Hematopoietic multipotent progenitor cell treated with erythropoietin and hydrocortisone succinate and interleukin-3 and kit ligand, for 4 days (in vitro differentiated cells): ENCODE measurements around the gene CLEC10A.
"Not testable (repeated sequence)": the region's sequence is repeated elsewhere in the genome, so short reads cannot be mapped to it uniquely, and the experiment has no call there.

ENCODE experiments used
- DNase-seq: peaks from one replicate; pipeline ENCODE4 v3.0.0-alpha.2; 2015

The CLEC10A gene

DNA sequence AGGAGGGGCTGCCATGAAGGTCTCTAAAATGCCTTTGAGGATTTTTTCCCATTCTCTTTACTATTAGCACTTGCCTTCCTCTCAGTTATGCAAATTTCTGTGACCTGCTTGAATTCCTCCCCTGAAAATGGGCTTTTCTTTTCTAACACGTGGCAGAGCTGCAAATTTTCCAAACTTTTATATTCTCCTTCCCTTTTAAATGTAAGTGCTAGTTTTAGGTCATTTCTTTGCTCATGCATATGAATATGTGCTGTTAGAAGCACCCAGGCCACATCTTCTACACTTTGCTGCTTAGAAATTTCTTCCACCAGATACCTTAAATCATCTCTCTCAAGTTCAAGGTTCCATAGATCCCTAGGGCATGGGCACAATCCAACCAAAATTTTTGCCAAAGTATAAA, 11.8 kb downstream of the CLEC10A start:
- no peak for DNase-seq

DNA sequence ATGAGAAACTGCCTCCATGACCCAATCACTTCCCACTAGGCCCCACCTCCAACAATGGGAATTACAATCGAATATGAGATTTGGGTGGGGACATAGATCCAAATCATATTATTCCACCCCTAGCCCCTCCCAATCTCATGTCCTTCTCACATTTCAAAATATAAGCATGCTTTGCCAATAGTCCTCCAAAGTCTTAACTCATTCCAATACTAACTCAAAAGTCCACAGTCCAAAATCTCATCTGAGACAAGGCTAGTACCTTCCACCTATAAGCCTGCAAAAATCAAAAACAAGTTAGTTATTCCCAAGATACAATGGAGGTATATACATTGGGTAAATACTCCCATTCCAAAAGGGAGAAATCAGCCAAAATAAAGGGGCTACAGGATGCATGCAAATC, 12.9 kb downstream of the CLEC10A start:
- no peak for DNase-seq

DNA sequence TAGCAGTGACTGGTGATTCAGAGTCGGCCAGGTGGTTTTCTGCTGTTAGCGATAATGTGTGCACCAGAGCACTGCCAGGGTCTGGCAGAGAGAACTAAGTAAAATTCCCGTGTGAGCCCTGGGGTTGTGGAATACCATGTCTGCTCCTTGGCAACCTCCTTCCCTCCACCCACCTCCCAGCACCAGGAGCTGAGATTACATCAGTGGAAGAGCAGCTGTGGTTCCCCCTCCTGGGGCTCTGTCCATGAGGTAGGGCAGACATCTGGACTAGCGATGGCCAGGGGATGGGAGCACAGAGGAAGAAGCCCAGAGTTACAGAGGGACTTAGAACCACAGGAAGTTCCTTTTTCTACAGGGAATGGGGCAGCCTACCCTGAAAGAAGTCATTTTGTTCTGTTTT, 15.8 kb downstream of the CLEC10A start:
- DNase-seq: no peak

DNA sequence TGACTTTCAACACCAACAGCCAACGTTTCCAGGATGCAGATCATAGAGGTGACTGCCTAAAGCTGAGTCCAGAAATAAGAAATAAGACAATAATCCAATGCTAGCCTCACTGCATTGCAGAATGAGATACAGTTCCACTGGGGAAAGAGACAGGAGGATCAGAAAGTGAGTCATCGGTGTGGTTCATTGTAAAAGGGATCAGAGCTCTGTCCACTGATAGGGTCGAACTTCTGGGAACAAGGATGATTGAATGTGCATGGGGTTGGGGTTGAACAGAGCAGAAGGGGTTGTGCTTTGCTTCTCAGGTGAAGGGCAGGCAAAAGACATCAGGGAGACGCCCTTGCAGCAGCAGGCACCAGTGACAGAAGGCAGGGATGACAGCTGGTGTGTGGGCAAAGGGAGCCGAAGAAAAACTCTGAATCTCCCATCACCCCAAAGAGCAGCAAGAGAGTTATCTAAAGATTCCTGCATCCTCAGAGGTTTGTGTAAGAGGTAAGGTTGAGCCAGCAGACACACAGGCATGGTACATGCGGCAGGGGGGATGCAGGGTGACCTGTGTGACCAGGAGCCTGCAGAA, 16.4 kb downstream of the CLEC10A start:
- DNase-seq: no peak

DNA sequence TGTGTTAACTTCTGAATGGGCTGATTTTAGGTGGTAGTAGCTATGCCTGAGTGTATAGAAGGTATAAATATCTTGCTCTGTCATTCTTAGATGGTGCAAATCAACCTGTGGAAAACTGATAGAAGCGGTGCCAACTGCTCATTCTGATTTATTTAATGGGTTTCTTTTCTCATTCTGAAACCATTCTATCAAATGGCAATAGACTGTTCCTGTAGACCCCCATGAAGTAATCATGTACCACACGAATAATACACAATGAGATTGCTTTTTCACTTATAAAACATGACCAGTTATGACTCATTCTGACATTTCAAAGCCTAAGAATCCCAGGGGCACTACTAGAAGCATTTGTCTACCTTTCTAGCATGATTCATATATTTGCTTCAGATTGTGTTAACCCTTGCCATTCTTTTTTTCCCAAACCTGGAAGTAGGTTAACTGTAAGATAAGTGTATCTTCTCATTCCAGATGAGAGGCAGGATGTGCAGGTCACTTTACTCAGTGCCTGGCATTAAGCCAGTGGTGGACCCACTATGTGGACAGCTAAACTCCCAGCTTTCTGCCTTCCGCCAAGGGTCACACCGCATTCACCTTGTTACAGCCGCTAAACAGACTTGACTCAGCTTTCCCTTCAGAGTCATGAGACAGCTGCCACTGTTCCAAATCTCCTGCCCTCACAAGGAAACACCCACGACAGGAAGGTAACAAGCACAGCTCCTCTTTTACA, 19.7 kb downstream of the CLEC10A start:
- peak; percentile 18 for DNase-seq

DNA sequence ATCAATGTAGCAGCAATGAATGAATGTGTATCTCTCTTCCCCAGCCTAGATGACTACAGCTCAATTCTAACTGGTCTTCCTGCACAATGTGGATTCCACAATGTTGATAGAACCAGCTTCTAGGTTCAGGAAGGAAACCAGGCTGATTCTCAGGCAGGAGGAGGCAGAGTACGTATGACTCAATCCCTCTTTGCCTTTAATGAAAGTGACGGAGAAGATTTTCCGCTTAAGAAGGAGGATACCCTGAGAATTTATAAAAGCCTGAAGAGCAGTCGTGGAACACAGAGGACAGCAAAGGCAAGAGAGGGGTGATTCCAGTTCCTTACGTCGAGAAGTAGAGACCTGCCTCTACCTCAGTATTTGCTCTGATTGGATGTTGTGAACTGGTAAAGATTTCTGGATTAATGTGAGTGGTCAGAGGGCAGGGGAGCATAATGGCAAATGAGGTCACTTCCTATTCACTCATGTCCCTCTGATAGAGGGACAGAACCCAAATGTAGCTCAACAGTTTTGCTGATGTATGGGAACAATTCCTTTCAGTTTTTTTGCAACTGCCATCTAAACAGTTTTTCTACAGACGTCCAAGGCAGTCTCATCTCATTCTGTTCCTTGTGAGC, 21.1 kb downstream of the CLEC10A start:
- DNase-seq: no peak

DNA sequence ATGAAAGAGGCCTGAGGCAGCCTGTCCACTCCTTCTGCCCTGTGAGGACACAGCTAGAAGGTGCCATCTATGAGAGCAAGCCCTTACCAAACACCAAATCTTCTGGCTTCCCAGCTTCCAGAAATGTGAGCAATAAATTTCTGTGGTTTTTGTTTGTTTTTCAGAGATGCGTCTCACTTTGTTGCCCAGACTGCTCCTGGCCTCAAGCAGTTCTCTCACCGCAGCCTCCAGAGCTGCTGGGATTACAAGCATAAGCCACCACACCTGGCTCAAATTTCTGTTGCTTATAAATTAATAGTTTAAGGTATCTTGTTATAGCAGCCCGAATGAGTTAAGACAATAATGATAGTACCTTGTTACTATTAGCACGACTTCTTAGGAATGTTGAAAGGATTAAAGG, 23.7 kb downstream of the CLEC10A start:
- no peak for DNase-seq

DNA sequence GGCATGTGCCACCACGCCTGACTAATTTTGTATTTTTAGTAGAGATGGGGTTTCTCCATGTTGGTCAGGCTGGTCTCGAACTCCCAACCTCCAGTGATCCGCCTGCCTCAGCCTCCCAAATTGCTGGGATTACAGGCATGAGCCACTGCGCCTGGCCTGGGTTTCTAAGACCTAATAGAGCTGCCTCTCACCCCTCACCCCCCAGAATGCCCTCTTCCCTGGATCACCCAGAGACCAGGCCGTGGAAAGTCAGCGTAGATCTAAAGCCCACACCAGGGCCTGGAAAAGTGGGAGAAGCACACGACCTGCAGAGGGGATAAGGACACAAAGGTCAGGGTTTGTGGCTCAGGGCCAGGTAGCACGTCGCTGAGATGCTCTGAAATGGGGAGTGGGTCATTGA, 29.5 kb downstream of the CLEC10A start:
- DNase-seq: not testable (repeated sequence)

DNA sequence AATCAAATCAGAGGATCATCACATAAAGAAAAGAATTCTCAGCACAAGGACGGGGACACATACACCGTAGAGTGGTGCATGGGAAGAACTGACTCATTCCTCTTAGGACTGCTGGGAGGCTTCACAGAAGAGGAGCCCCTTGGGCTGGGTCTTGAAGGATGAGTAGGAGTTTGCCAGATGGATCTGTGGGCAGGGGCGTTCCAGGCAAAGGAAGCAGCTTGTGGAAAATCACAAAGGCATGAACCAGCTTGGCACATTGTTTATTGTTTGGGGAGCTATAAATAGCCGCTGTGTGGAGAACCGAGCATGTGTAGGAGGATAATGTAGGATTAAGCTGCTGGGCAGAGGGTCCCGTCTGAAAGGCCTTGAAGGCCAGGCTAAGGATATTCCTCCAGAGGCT, 31.1 kb downstream of the CLEC10A start:
- no peak for DNase-seq

DNA sequence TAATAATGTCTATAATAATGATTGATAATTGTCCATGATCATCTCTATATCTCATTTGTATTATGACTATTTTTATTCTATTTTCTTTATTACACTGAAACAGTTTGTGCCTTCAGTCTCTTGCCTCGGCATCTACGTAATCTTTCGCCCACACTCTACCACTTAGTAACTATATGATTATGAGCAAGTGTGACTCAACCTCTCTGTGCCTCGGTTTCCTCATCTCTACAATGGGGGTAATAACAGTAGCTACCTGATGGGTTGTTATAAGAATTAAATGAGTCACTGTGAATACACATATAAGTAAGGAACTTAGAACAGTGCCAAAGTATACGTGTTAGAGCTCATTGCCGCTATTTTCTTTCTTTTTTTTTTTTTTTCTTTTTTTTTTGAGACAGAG, 32.5 kb downstream of the CLEC10A start:
- DNase-seq: no peak

DNA sequence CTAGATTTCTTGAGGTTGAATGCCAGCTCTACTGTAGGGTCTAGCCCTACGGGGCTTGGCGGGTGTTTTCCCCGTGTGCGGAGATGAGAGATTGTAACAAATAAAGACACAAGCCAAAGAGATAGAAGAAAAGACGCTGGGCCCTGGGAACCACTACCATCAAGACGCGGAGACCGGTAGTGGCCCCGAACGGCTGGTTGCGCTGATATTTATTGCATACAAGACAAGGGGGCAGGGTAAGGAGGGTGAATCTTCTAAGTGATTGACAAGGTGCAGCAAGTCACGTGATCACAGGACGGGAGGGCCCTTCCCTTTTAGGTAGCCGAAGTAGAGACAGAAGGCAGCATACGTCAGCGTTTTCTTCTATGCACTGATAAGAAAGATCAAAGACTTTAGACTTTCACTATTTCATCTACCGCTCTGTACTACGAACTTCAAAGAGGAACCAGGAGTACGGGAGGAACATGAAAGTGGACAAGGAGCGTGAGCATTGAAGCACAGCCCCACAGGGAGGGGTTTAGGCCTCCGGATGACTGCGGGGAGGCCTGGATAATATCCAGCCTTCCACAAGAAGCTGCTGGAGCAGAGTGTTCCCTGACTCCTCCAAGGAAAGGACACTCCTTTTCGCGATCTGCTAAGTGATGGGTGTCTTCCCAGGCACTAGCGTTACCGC, 33.2 kb downstream of the CLEC10A start:
- peak; percentile 74 for DNase-seq

DNA sequence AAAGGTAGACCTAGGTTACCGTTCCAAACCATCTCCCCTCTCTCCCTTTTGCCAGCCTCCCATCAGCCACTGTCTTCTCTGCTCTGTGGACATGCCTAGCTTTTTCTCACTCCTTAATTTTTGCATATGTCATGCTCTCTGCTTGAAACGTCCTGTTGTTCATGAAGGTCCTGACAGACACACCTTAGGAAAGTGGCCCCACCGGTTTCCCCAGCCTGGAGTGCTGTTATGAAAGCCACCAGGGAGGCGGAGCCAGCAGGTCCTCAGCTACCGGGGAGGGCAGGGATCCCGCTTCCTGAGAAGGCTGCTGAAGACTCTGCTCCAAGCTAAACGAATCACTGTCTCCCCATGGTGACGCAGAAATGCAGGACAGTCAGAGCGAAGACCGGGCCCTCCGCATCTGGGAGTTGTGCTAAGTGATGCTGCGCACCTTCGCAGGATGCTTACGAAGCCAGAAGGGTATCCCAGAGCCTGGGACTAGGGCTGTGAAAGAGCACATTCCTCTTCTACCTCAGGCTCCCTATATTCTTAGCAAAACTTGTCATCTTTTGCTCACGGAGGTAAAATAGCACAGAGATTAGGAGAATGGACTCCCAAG, 33.8 kb downstream of the CLEC10A start:
- no peak for DNase-seq

DNA sequence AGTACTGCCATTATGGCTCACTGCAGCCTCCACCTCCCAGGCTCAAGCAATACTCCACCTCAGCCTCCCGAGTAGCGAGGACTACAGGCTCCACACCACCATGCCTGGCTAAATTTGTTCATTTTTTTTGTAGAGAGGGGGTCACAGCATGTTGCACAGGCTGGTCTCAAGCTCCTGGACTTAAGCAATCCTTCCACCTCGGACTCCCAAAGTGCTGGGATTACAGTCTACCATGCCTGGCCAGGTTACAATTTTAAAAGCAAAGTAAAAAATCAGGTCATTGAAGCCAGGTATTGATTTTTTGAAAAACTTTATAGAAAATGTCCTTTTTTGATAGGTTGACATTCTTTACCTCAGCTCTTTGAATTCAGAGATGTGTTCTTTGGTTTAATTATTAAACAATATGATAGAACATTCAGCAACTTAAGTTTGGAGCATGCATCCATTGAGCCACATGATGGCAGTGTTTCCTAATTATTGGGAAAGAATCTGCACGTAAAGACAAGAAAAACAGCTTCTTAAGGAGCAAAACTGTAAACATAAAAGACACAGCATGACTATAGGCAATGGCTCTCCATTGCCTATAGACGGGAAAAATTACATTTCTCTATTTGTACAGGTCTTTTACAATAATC, 34.4 kb downstream of the CLEC10A start:
- DNase-seq: peak; percentile 88

DNA sequence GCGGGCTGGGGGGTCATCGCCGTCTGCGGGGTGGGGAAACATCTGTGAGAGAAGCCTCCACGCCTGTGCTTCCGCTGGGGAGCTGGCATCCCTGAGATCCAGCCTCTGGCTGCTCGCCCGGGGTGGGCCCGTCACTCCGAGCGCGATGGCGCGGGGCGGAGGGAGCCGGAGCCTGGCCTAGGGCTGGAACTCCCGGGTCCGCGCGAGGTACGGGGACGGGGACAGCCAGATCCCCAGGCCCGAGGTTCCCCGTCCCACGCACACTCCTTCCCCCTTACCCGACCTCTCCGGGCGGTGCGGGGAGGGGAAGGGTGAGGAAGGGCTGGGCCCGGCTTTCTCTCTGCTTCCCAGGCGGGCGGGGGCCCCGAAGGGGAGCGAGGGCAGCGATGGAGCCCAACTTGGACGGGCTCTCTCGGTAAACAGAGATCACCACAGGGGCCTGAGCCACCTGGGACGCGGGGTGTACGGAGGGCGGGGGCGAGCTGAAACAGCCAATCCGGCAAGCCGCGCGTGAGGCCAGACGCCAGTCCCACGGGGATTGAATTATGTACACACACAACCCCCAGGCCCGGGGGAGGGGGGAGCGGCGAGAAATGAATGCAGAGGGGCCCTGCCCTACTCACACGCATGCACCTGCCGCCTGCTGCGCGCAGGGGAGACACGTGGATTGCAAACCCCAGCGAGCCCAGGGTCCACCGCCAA, 36.4 kb downstream of the CLEC10A start, which contains the start of gene SLC16A11:
SLC16A11 (minus strand) TSS at position 596 of the 702 bp plus-strand sequence; CDS start at position 17, 579 bp downstream.
- DNase-seq: no peak

DNA sequence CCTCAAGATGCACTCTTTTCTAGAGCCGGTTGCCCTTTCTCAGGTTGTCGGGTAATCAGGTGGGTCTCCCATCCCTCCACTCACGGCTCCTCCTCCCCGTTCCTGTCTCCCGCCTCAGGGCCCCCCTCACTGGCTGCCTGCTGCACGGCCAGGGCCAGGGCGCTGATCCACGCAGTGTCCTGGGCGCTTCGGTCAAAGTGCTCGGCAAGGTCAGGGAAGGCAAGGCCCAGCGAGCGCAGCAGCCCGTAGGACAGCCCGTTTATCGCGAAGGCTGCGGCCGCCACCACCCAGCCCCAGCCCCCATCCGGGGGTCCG, 36.9 kb downstream of the CLEC10A start:
- DNase-seq: no peak

DNA sequence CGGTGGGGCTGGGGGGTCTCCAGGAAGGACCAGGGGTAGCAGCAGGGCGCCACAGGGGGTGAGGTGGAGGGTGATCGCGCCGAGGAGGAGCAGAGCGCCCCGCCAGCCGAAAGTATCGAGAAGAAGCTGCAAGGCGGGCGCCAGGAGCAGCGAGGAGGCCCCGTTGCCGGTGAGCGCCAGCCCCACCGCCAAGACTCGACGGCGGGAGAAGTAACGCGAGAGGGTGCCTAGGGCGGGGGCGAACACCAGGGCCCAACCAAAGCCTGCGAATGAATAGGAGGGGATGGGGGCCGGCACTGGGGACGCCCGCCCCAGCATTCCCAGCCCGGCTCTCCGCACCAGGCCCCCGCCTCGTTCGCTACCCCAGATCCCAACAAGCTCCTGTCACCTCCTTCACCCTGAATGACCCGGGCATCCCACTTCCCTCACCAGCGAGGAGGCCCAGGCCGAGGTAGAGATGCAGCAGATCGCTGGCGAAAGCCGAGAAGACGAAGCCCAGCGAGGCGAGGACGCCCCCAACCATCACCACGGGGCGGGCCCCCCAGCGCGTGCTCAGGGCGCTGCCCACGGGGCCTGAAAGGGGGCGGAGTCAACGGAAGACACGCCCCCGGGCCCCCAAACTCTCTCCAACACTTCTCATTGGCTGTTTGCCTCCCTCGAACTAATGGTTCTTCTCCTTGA, 37.4 kb downstream of the CLEC10A start:
- DNase-seq: peak; percentile 37

DNA sequence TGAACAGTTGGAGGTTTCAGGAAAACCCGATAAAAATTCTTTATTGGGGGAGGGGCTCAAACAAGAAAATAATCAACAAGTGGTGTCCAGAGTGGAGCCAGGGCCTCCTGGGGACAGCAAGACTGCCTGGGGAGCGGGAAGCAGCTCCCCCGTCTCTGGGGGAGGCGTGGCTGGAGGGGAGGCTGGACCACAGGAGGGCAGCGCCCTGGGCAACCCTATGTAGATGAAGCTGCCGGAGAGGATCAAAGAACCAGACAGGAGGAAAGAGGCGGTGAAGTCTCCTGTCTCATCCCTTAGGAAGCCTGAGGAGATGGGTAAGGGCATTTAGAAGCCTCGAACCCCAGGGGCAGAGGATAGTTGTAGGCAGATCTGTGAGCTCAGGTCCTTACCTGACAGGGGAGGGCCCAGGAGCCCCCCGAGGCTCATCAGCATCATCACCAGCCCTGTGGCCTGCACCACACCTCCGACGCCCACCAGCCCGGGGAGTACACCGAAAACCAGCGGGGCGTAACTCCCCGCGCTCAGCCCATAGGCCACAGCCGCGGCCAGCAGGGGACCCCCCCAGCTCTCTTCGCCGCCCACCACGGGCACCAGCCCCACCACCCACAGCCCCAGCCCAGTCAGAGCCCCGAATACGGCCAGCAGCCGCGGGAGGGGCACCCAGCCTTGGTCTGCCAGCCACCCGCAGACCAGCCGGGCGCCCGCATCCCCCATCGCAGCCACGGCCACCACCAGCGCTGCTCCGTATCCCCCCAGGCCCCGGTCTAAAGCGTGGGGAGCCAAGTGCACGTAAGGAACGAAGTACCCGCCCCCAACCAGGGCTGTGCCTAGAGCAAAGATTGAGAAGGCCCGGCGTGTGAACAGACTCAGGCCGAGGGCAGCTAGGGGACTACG, 38.2 kb downstream of the CLEC10A start:
- DNase-seq: peak; percentile 34

DNA sequence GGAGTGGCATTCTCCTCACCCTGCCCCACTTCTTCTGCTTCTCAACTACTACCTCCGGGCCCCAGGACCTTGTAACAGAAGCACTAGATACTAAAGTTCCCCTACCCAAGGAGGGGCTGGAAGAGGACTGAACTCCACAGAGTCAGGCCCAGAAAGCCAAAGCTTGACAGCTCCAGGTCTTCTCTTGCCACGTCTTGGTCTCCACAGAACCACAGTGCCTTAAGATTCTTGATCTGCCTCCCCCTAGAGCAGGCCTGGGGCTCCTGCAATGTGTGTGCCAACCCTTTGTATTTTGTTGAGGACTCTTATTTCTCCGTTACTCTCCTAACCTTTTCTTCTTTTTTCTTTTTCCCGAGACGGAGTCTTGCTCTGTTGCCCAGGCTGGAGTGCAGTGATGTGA, 40.2 kb downstream of the CLEC10A start:
- DNase-seq: peak; percentile 42

DNA sequence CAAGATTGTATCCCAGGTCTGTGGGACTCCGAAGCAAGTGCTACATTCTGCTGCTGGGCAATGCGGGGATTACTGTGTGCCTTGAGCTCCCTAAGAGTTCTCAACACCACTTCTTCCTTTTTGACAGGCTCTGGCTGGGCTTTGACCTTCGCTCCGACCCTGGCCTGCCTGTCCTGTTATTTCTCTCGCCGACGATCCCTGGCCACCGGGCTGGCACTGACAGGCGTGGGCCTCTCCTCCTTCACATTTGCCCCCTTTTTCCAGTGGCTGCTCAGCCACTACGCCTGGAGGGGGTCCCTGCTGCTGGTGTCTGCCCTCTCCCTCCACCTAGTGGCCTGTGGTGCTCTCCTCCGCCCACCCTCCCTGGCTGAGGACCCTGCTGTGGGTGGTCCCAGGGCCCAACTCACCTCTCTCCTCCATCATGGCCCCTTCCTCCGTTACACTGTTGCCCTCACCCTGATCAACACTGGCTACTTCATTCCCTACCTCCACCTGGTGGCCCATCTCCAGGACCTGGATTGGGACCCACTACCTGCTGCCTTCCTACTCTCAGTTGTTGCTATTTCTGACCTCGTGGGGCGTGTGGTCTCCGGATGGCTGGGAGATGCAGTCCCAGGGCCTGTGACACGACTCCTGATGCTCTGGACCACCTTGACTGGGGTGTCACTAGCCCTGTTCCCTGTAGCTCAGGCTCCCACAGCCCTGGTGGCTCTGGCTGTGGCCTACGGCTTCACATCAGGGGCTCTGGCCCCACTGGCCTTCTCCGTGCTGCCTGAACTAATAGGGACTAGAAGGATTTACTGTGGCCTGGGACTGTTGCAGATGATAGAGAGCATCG, 41.8 kb downstream of the CLEC10A start:
- no peak for DNase-seq
